GM13976 (cell line): ENCODE results near the gene ATG12.

Experiments
- DNase-seq: peaks from one replicate; pipeline ENCODE4 v3.0.0; 2012; ENCODE audit warnings: low spot score
- in situ Hi-C: fragments of 300-500 bp; cut with MboI; formaldehyde crosslinking; loops from one replicate; pipeline ENCODE4 v1.12.0; 2022; ENCODE audit warnings: low sequenced_read_pairs, mixed read lengths, inconsistent platforms; ENCODE audit not compliant: unreplicated experiment
- TF ChIP-seq, protein P1 (sequence below): IDR thresholded peaks from 2 replicates; pipeline ENCODE4 v1.5.1; 2012; ENCODE audit warnings: borderline replicate concordance, mild to moderate bottlenecking; ENCODE audit not compliant: insufficient read depth; ENCODE audit errors: extremely low read depth, missing control alignments, control extremely low read depth

ATG12 gene

DNA sequence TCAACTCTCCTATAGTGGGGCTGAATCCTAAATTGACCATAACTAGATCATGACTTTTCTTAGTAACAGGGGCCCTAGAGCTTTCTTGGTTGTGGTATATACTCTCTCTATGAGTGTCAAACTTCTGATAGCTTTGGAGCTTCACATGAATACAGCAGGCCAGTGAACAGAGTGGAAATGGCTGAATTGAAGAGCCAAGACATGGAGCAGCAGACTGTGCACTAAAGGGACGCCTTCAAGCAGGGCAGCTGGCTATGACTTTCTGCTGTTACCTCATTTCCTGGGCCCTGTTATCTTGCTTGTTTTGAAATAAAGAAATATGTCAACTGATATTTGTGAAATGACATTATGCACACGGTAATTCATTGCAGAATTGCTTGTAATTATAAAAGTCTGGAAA, 41.3 kb downstream of the ATG12 start:
- in situ Hi-C loops, result no loop called here
- DNase-seq, result no peak
- TF ChIP-seq, protein P1, sequence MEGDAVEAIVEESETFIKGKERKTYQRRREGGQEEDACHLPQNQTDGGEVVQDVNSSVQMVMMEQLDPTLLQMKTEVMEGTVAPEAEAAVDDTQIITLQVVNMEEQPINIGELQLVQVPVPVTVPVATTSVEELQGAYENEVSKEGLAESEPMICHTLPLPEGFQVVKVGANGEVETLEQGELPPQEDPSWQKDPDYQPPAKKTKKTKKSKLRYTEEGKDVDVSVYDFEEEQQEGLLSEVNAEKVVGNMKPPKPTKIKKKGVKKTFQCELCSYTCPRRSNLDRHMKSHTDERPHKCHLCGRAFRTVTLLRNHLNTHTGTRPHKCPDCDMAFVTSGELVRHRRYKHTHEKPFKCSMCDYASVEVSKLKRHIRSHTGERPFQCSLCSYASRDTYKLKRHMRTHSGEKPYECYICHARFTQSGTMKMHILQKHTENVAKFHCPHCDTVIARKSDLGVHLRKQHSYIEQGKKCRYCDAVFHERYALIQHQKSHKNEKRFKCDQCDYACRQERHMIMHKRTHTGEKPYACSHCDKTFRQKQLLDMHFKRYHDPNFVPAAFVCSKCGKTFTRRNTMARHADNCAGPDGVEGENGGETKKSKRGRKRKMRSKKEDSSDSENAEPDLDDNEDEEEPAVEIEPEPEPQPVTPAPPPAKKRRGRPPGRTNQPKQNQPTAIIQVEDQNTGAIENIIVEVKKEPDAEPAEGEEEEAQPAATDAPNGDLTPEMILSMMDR, result no peak

DNA sequence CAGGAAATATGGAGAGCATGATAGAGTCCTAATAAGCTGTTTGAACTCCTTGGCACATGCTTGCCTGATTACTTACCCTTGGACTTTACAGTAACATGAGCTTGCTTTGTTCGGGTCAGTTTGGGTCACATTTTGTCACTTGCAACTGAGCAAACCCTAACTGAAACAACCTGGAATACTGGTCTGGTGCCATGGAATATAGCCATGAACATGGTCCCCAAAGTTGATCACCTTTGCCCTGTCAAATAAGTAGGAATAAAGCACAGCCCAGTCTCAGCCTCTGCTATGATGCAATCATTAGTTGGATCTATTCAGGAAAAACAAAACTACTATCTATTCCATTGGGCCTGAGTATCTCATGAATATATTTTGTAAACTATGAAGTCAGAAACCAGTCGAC, 43.1 kb downstream of the ATG12 start:
- in situ Hi-C loops, result no loop called here
- DNase-seq, result no peak
- TF ChIP-seq, protein P1, result no peak

DNA sequence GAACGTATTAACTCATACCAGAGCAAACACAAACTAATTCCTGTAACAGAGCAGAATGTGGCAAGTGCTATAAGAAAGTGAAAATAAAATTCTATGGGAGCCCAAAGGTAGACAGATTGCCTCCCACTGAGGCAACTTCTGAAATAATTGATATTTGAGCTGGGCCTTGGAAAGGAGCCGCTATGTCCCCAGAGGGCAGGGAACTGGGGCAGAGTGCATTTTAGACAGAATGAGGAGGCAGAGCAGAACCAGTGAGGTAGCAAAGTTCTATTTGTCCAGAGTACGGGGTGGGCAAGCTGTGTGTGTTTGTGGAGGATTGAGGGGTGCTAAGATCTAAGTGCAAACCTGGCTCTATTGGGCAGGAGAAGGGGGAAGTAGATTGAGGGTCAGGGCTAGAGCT, 44.7 kb downstream of the ATG12 start:
- in situ Hi-C loops, result no loop called here
- no peak for DNase-seq
- TF ChIP-seq, protein P1, result no peak

DNA sequence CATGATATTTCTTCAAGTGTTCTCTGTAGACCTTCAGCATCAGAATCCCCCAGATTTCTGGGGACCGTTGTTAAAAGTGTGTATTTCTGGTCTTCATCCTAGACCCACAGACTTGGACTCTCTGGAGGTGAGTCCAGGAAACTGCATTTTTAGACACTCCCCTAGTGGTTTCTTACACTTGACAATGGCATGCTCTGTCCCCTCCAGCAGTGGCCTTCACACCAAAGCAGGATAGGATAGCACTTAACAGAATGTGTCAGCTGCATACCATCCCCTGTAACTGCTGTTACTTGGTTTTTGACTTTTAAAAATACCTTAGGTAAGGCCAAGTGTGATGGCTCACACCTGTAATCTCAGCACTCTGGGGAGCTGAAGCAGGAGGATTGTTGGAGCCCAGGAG, 45.7 kb downstream of the ATG12 start:
- DNase-seq, result no peak
- in situ Hi-C loops, result no loop called here
- TF ChIP-seq, protein P1, result no peak

DNA sequence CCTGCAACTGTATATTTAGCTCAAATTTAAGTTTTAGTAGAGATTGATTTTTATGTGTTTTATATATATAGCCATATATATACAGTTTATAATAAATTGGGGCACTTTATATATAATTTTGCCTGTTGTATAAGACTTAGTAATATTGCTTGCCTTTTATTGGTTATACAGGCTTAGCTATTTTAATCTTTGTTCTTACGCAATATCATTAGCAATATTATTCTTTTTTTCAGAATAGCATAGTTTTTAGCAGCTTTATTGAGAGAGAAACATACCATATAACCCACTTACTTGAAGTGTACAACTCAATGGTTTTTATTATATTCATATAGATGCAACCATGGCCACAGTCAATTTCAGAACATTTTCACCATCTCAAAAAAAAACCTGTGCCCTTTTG, 52.9 kb downstream of the ATG12 start:
- in situ Hi-C loops, result no loop called here
- TF ChIP-seq, protein P1, result no peak
- no peak for DNase-seq

DNA sequence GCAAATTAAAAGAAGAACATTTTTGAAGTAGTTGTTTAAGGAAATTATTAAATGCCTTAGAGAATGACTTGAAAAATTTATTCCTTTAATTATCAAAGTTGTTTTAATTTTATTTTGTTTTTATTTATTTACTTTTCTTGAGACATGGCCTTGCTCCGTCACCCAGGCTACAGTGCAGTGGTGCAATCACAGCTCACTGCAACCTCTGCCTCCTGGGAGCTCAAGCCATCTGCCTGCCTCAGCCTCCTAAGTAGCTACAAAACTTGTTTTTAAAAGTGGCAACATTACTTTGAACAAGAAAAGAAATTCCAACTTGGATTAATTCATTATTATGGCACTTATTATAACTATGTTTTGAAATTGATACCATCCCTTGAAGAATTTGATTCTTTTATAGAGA, 53.9 kb downstream of the ATG12 start:
- in situ Hi-C loops, result no loop called here
- TF ChIP-seq, protein P1, result no peak
- no peak for DNase-seq
